IMR-90 (cell line): Measurements from ENCODE around the gene SETX. TPM values are rescaled to one million over a fixed set of nuclear protein-coding genes. Genes with fewer than 3 reads are reported as not detected.

Experiments used
- ATAC-seq: fragments of 200-7000 bp; cut with Tn5 transposase; 2 replicates; pipeline ENCODE4 v1.9.1; 2020; ENCODE audit warnings: low read depth, mild to moderate bottlenecking, moderate library complexity
- BruUV-seq: library from RNA; stranded (reverse); fragments of 400-500 nt; replicated peaks from 2 replicates; lab custom pipeline; 2021; lab: Mats Ljungman, UMichigan
- CTCF ChIA-PET: fragments of 300-600 bp; formaldehyde crosslinking; extraction: SDS; loops from one replicate; lab custom pipeline; 2021; ENCODE audit warnings: antibody characterized with exemption; lab: Yijun Ruan, JAX
- POLR2A ChIA-PET: fragments of 300-600 bp; sonication (Branson Sonifier 250); formaldehyde crosslinking; loops from one replicate; lab custom pipeline; 2022; ENCODE audit warnings: antibody characterized with exemption; ENCODE audit not compliant: unreplicated experiment; lab: Charles Lee
- DNase-seq: peaks from one replicate; pipeline ENCODE4 v3.0.0; 2013
- H2AFZ ChIP-seq: replicated peaks from 2 replicates; pipeline ENCODE3; 2013; ENCODE audit warnings: low read length, mild to moderate bottlenecking; ENCODE audit not compliant: poor library complexity
- H2AK5ac ChIP-seq: 2 replicates; pipeline ENCODE4 v1.6.1; 2013; ENCODE audit warnings: low read depth, low read length, inconsistent platforms
- H2AK9ac ChIP-seq: replicated peaks from 2 replicates; pipeline ENCODE3; 2013; ENCODE audit warnings: mild to moderate bottlenecking, low read depth, low read length, moderate library complexity; ENCODE audit not compliant: poor library complexity
- H2BK120ac ChIP-seq: 2 replicates; pipeline ENCODE4 v1.6.1; 2013; ENCODE audit warnings: low read depth, low read length, inconsistent platforms
- H2BK15ac ChIP-seq: 3 replicates; pipeline ENCODE4 v1.6.1; 2013; ENCODE audit warnings: low read depth, low read length, inconsistent platforms
- H2BK20ac ChIP-seq: 2 replicates; pipeline ENCODE4 v1.6.1; 2013; ENCODE audit warnings: low read depth, mild to moderate bottlenecking, inconsistent platforms, low read length, moderate library complexity
- H2BK5ac ChIP-seq: 2 replicates; pipeline ENCODE4 v1.6.1; 2013; ENCODE audit warnings: mild to moderate bottlenecking, low read depth, low read length, inconsistent platforms; ENCODE audit not compliant: poor library complexity, severe bottlenecking
- H3K14ac ChIP-seq: replicated peaks from 2 replicates; pipeline ENCODE4 v1.6.1; 2013; ENCODE audit warnings: low read depth, low read length, inconsistent platforms
- H3K18ac ChIP-seq: 2 replicates; pipeline ENCODE4 v1.6.1; 2013; ENCODE audit warnings: low read depth, low read length, control low read depth
- H3K23ac ChIP-seq: 2 replicates; pipeline ENCODE4 v1.6.1; 2013; ENCODE audit warnings: low read depth, low read length, inconsistent platforms
- H3K27ac ChIP-seq: 2 replicates; pipeline ENCODE4 v1.5.1; 2013; ENCODE audit warnings: mild to moderate bottlenecking, control low read depth, low read length; ENCODE audit not compliant: insufficient read depth
- H3K27me3 ChIP-seq: 2 replicates; pipeline ENCODE4 v1.6.1; 2013; ENCODE audit warnings: low read length; ENCODE audit not compliant: control insufficient read depth, insufficient read depth
- H3K36me3 ChIP-seq: 2 replicates; pipeline ENCODE4 v1.6.1; 2013; ENCODE audit warnings: low read length, mixed read lengths; ENCODE audit not compliant: control insufficient read depth, insufficient read depth
- H3K4ac ChIP-seq: 2 replicates; pipeline ENCODE4 v1.6.1; 2013; ENCODE audit warnings: low read depth, low read length, inconsistent platforms
- H3K4me1 ChIP-seq: 2 replicates; pipeline ENCODE4 v1.6.1; 2013; ENCODE audit warnings: low read length, mixed read lengths; ENCODE audit not compliant: control insufficient read depth, insufficient read depth
- H3K4me2 ChIP-seq: 2 replicates; pipeline ENCODE4 v1.6.1; 2013; ENCODE audit warnings: low read depth, mild to moderate bottlenecking, control low read depth, low read length, moderate library complexity
- H3K4me3 ChIP-seq: 2 replicates; pipeline ENCODE4 v1.5.1; 2013; ENCODE audit warnings: low read depth, mild to moderate bottlenecking, control low read depth, low read length, moderate library complexity; ENCODE audit not compliant: insufficient read depth
- H3K56ac ChIP-seq: 2 replicates; pipeline ENCODE4 v1.6.1; 2013; ENCODE audit warnings: low read length, inconsistent platforms; ENCODE audit not compliant: insufficient read depth; ENCODE audit errors: extremely low read depth
- H3K79me1 ChIP-seq, 2 experiments: 2 replicates each; pipeline ENCODE4 v1.6.1; 2013; ENCODE audit warnings: low read length in 2 of 2, inconsistent platforms in 1 of 2, low read depth in 1 of 2
- H3K9ac ChIP-seq: 2 replicates; pipeline ENCODE4 v1.6.1; 2013; ENCODE audit warnings: low read depth, low read length, control low read depth
- H3K9me1 ChIP-seq: 2 replicates; pipeline ENCODE4 v1.6.1; 2013; ENCODE audit warnings: low read length, inconsistent platforms; ENCODE audit not compliant: insufficient read depth
- H3K9me3 ChIP-seq: 2 replicates; pipeline ENCODE4 v1.6.1; 2013; ENCODE audit warnings: low read length; ENCODE audit not compliant: control insufficient read depth, insufficient read depth
- H4K20me1 ChIP-seq: 2 replicates; pipeline ENCODE4 v1.6.1; 2013; ENCODE audit warnings: low read length, inconsistent platforms; ENCODE audit not compliant: insufficient read depth
- H4K5ac ChIP-seq: 2 replicates; pipeline ENCODE4 v1.6.1; 2013; ENCODE audit warnings: mild to moderate bottlenecking, low read depth, low read length, control low read depth
- H4K8ac ChIP-seq, 2 experiments: 2 replicates each; pipeline ENCODE4 v1.6.1; 2013; ENCODE audit warnings: low read depth in 2 of 2, low read length in 2 of 2, control low read depth in 1 of 2, inconsistent platforms in 1 of 2
- H4K91ac ChIP-seq: 2 replicates; pipeline ENCODE4 v1.6.1; 2013; ENCODE audit warnings: low read depth, low read length, inconsistent platforms; ENCODE audit not compliant: insufficient read depth
- FOS ChIP-seq: fragments of 150-350 bp; IDR thresholded peaks from 2 replicates; pipeline ENCODE4 v1.6.1; 2016; ENCODE audit warnings: low read depth, low read length
- RAD21 ChIP-seq: IDR thresholded peaks from 2 replicates; pipeline ENCODE4 v1.6.1; 2012; ENCODE audit warnings: low read length, improper control_type of control experiment
- RFX5 ChIP-seq: IDR thresholded peaks from 2 replicates; pipeline ENCODE4 v1.8.0; 2012; ENCODE audit warnings: low read depth, mild to moderate bottlenecking, low read length, moderate library complexity
- SMC3 ChIP-seq: fragments of 150-350 bp; IDR thresholded peaks from 2 replicates; pipeline ENCODE4 v1.6.1; 2016; ENCODE audit warnings: low read depth, mild to moderate bottlenecking, antibody characterized with exemption, low read length, moderate library complexity
- USF2 ChIP-seq: fragments of 150-350 bp; IDR thresholded peaks from 2 replicates; pipeline ENCODE4 v1.6.1; 2017; ENCODE audit warnings: mild to moderate bottlenecking, antibody characterized with exemption, low read length, low read depth
- WGBS, 2 experiments: methylation state at CpG; one replicate each; pipeline versions ENCODE4 v1.1.5 to v1.1.7; 2013; ENCODE audit warnings: missing lambda C conversion rate in 2 of 2; ENCODE audit not compliant: insufficient read length in 1 of 2; ENCODE audit errors: extremely low coverage in 2 of 2; 5-methylcytosine and 5-hydroxymethylcytosine counted together
- dilution Hi-C: fragments of 300-500 bp; cut with HindIII; formaldehyde crosslinking; loops from one replicate; pipeline ENCODE4 v1.14.3; 2018; ENCODE audit warnings: low sequenced_read_pairs; ENCODE audit not compliant: unreplicated experiment
- in situ Hi-C: fragments of 300-500 bp; cut with MboI; formaldehyde crosslinking; loops from 3 replicates; pipeline ENCODE4 v1.14.3; 2019; ENCODE audit warnings: low sequenced_read_pairs, inconsistent platforms, mixed read lengths
- intact Hi-C: fragments of 100-400 bp; cut with micrococcal nuclease; formaldehyde crosslinking; loops from 2 replicates; pipeline ENCODE4 v1.10.0; 2022
- polyA plus RNA-seq, 3 experiments: library from polyadenylated mRNA; depleted of rRNA; stranded (reverse); fragments of >200 nt; gene quantifications; 2 replicates each; pipeline ENCODE4 v1.2.3, GENCODE V29; 2012; ENCODE audit warnings: low replicate concordance in 1 of 3
- total RNA-seq: library from RNA; depleted of rRNA; stranded (reverse); fragments of >200 nt; gene quantifications from 2 replicates; pipeline ENCODE4 v1.2.3, GENCODE V29; 2012

Gene SETX
- total and polyA plus RNA-seq, 2 of the 4 experiments (the other 2 are of a cell fraction), result 13.1 to 55.0 TPM

GRCh38 chr9:132234535-132234934, 120.3 kb downstream of the SETX start:
- H3K27me3 ChIP-seq, result peaks cover 59% of the 10 kb centered on the region
- no TSS peak for BruUV-seq
- H4K20me1 ChIP-seq, result peaks cover 3% of the 10 kb centered on the region
- no peak overlapping the region for H3K14ac ChIP-seq
- ChIA-PET POLR2A (no interaction called here), CTCF (interaction anchor here (0.8 kb wide), 1 partner anchor 27 kb away, joined by 3 read pairs; no protein-coding TSS in a partner anchor)
- WGBS, 2 experiments, result 51% methylated on average over 11 of the region's 12 CpGs; no CpG with 5 or more reads in 1 of the 2 experiments
- intact Hi-C loops, result no loop called here
- no peak overlapping the region for H3K56ac ChIP-seq
- H4K5ac ChIP-seq, result no peak overlapping the region
- H3K9ac ChIP-seq, result no peak overlapping the region
- no peaks in the 10 kb centered on the region for H3K79me1 ChIP-seq
- H3K9me3 ChIP-seq, result no peaks in the 10 kb centered on the region
- H2BK20ac ChIP-seq, result no peak overlapping the region
- no peak for ATAC-seq
- no peaks in the 10 kb centered on the region for H3K36me3 ChIP-seq
- no peak for DNase-seq
- no peaks in the 10 kb centered on the region for H3K4me1 ChIP-seq
- no peak overlapping the region for H2BK15ac ChIP-seq
- H3K4me2 ChIP-seq, result no peak overlapping the region
- H3K4me3 ChIP-seq, result no peak overlapping the region
- H3K23ac ChIP-seq, result no peak overlapping the region
- H4K91ac ChIP-seq, result no peak overlapping the region
- no peaks in the 10 kb centered on the region for H3K9me1 ChIP-seq
- dilution Hi-C loops, result no loop called here
- no peak overlapping the region for H3K27ac ChIP-seq
- no peak overlapping the region for H2AK9ac ChIP-seq
- H2BK120ac ChIP-seq, result no peak overlapping the region
- no peak overlapping the region for H2BK5ac ChIP-seq
- H3K18ac ChIP-seq, result no peak overlapping the region
- no peak overlapping the region for H4K8ac ChIP-seq
- no peak for TF ChIP-seq RFX5
- no peak for TF ChIP-seq SMC3
- TF ChIP-seq FOS, result no peak
- TF ChIP-seq RAD21, result no peak
- TF ChIP-seq USF2, result no peak
- no peak overlapping the region for H3K4ac ChIP-seq
- H2AFZ ChIP-seq, result no peak overlapping the region
- H2AK5ac ChIP-seq, result no peak overlapping the region
- in situ Hi-C loops, result no loop called here
